Choroid plexus epithelial cell (primary cell): Measurements from ENCODE around the gene ABCD1.

Source experiments
- DNase-seq: peaks from one replicate; pipeline ENCODE4 v3.0.0-alpha.2; 2010; ENCODE audit warnings: low read depth
- H3K4me3 ChIP-seq: 2 replicates; pipeline ENCODE4 v1.5.1; 2011; ENCODE audit warnings: low read depth, mild to moderate bottlenecking, control low read depth, low read length, moderate library complexity
- CTCF ChIP-seq: conservative IDR thresholded peaks from 2 replicates; pipeline ENCODE4 v1.5.1; 2011; ENCODE audit warnings: low read depth, mild to moderate bottlenecking, control low read depth, inconsistent platforms, low read length, moderate library complexity

ABCD1 gene

GRCh38 chrX:153763989-153764755 lies 39.5 kb downstream of the ABCD1 start, which contains the start of gene PLXNB3:
Gene PLXNB3, plus strand, starts transcription at chrX:153764249. Its CDS starts 1,287 bp downstream, at chrX:153765536.
- peak; percentile 76 for TF ChIP-seq CTCF
- peak within 1 kb of the TSS; percentile 11 for H3K4me3 ChIP-seq
- DNase-seq, result peak; percentile 61

DNA sequence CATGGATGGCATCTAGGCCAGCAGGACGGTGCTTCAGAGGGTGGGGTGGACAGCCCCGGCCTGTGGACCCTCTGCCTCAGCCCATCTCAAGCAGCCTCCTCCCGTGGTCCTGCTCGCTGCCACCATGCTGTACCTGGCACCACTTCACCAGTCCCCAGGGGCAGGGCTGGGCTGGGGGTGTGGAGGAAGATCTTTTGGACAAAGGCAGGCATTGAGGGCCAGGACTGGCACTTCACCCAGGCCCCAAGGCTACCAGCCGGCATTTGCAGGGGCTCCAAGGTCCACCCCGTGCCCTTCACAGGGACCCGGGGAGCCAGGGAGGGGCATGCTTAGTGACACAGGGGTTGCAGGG lies 40.1 kb downstream of the ABCD1 start:
- no peak overlapping the region for H3K4me3 ChIP-seq
- TF ChIP-seq CTCF, result no peak
- DNase-seq, result no peak

DNA sequence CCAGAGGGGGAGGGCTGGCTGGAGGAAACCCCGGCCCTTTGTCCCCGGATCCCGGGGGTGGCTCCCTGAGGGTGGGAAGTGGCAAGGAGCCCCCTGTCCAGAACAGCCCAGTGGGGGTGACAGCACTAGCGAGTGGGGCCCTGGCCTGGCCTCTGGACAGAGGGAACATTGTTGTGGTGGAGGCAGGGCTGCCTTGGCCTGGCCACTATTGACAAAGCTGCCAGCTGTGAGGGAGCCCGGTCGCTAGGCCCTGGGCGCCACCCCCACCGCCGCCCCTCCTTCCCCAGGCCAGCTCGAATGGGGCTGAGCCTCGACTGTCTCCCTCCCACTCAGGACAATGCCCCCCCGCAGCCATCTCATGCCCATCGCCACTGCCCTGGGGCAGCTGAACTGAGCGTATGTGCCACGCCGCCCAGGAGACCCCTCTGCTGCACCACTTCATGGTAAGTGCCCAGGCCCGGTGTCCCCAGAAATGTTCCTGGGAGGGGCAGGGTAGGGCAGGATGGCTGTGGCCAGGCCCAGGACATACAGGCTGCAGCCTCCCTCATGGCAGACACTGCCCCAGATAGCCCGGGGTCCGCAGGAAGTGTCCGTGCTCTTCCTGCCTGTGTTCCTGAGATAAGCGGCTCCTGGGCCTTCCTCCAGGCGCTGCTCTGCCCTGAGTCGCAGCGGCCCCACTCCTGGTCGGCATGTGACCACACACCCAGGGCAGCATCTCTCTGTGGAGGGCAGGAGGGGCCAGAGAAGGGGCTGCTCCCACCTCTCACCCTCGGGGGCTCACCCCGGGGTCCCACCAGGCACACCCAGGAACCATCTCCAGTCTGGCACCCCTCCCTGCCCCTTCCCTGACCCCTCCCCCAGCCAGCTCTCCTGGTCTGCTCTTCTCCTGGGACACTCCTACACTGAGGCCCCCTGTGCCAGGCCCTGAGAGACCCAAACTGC lies 40.8 kb downstream of the ABCD1 start:
- H3K4me3 ChIP-seq, result peak overlapping the region; percentile 54
- TF ChIP-seq CTCF, result no peak
- DNase-seq, result peak; percentile 15

DNA sequence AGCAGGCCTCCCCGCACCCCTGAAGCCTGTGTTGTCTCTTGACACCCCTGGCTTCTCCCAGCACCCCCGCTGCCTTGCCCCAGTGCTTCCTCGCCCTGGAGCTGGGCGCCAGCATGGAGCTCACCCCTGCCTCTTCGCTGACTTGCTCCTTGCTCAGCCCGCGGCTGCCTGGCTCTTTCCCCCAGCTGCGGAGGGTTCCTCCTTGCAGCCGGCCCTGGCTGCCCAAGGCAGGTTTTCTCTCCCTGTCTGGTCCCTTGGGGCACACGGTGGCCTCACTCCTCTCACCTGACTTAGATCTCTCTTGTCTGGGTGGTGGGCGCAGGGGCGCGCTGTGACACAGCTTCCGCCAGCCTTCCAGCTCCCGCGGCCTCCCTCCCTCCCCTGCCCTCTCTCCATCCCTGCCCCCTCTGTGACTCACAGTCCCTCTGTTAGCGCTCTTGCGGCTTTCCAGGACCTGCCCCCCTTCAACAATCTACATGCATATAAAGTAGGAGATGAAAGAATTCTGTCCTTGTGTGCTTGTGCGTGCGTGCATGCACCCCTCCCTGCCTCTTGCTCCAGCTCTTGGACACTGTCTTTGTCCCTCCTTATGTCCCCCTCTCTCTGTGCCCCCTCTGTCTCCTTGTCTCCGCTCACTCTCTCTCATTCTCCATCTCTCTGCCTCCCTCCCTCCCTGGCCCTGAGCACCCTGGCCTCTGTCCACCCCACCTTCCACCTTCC lies 41.6 kb downstream of the ABCD1 start:
- peak overlapping the region; percentile 54 for H3K4me3 ChIP-seq
- DNase-seq, result peak; percentile 66

DNA sequence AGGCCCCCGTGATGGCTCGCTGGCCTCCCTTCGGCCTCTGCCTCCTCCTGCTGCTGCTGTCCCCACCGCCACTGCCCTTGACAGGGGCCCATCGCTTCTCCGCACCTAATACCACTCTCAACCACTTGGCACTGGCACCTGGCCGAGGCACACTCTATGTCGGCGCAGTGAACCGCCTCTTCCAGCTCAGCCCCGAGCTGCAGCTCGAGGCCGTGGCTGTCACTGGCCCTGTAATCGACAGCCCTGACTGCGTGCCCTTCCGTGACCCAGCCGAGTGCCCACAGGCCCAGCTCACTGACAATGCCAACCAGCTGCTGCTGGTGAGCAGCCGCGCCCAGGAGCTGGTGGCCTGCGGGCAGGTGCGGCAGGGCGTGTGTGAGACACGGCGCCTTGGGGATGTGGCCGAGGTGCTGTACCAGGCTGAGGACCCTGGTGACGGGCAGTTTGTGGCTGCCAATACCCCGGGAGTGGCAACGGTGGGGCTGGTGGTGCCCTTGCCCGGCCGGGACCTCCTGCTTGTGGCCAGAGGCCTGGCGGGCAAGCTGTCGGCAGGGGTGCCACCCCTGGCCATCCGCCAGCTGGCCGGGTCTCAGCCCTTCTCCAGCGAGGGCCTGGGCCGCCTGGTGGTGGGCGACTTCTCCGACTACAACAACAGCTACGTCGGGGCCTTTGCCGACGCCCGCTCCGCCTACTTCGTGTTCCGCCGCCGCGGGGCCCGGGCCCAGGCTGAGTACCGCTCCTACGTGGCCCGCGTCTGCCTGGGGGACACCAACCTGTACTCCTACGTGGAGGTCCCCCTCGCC lies 42.4 kb downstream of the ABCD1 start:
- H3K4me3 ChIP-seq, result no peak overlapping the region
- DNase-seq, result no peak
- TF ChIP-seq CTCF, result no peak

More for the DNA sequence above, 41.6 kb downstream of the ABCD1 start:
- TF ChIP-seq CTCF, result no peak

- TF ChIP-seq CTCF, result no peak
- H3K4me3 ChIP-seq, result no peak overlapping the region
- DNase-seq, result no peak
These were observed 43.0 kb downstream of the ABCD1 start for GRCh38 chrX:153767674-153768055.
